HG03095 (cell line): Measurements from ENCODE around the gene GSTK1.
"Not testable (repeated sequence)": the region's sequence is repeated elsewhere in the genome, so short reads cannot be mapped to it uniquely, and the experiment has no call there.

Source experiments
- ATAC-seq: cut with Tn5 transposase; IDR thresholded peaks from one replicate; pipeline ENCODE4 v1.9.1; 2021; ENCODE audit warnings: moderate library complexity; ENCODE audit not compliant: unreplicated experiment

The GSTK1 gene

GRCh38 chr7:143263266-143264195 lies at the start of gene GSTK1:
GSTK1 (plus strand) TSS chr7:143263441; CDS start chr7:143263514, 73 bp downstream.
- ATAC-seq, result peak; percentile 99

- not testable (repeated sequence) for ATAC-seq
Measured at GRCh38 chr7:143213478-143213877, 49.8 kb upstream of the GSTK1 start.

DNA sequence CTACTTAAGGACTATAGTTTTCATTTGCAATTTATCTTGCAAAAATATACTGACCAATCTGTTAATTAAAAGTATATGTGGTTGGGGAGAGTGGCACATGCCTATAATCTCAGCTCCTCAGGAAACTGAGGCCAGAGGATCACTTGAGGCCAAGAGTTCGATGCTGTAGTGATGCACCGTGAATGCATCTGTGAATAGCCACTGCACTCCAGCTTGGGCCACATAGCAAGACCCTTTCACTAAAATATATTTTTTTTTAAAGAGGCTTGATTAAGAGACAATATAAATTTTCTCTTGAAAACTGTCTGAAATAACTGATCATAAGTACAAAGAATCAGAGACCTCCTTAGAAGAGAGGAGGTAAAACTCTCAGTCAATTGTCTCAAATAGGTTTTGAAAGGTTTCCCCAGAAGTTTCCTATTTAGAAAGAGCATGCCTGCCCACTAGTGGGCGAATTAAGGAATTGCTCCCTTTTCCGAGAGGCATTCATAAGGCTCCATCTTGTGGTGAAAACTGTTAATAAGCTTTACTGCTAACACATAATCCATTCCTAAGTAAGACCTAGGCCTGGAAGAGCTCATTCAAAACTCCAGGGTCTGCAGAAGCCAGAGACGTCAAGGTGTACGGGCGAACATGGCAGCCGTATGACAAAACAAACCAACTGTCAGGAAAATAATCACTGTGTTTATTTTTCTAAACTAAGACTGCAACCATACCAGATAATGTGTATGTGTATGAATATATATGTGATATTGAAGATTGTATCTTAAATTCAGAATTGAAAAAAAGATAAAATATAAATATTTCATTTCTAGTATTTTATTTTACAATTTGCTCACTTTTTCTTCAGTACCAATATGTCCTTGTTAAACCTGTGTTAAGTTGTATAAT lies 48.2 kb upstream of the GSTK1 start:
- ATAC-seq, result peak; percentile 95

DNA sequence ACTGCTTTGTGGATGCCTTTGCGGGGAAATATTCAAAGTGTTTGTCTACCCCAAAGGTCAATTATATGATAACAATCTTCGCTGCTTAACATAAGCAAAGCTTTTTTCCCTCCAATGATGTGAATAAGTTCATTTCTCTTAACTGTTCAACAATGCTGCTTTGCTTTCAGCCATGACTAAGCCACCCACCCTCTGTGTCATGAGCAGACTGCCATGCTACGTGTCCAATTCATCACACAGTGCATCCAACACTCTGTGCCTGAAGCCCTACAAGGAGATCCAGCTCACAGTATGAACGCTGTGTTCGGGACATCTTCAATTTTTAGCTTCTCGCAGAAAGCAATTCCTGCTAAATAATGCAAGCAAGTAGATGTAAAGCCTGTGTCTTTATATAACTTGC lies 47.1 kb upstream of the GSTK1 start:
- ATAC-seq, result no peak

DNA sequence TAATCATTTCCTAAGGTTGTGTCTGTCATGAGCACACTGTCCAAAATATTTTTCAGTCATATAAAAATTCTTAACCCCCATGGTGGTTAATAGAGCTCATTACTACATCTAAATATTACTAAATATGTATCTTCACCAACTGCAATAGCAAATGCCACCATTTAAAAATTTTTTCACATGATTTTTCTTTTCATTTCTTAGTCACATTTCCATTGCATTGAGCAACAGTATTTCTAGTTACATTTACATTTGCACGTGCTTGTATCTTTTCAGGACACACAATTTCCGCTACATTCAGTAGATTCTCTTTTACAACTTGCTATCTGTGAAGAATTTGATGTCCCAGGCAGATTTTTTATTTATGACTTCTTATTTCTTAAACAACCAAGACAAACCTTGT lies 46.6 kb upstream of the GSTK1 start:
- no peak for ATAC-seq

- no peak for ATAC-seq
Measured at GRCh38 chr7:143217806-143218205, 45.4 kb upstream of the GSTK1 start.

GRCh38 chr7:143221286-143221685 lies 42.0 kb upstream of the GSTK1 start:
- no peak for ATAC-seq

- no peak for ATAC-seq
Measured at GRCh38 chr7:143221737-143222136, 41.5 kb upstream of the GSTK1 start, which contains the start of gene TAS2R40. TAS2R40 (plus strand) TSS chr7:143222037; CDS start chr7:143222079, 42 bp downstream.

DNA sequence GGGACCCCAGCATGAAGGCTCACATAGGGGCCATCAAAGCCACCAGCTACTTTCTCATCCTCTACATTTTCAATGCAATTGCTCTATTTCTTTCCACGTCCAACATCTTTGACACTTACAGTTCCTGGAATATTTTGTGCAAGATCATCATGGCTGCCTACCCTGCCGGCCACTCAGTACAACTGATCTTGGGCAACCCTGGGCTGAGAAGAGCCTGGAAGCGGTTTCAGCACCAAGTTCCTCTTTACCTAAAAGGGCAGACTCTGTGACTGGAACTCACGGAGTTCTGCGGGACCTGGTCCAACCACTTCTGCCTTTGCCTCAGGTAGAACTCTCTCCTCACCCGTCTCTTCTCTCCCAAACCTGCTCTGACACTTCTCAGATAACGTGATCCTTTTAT lies 40.5 kb upstream of the GSTK1 start:
- ATAC-seq, result no peak

DNA sequence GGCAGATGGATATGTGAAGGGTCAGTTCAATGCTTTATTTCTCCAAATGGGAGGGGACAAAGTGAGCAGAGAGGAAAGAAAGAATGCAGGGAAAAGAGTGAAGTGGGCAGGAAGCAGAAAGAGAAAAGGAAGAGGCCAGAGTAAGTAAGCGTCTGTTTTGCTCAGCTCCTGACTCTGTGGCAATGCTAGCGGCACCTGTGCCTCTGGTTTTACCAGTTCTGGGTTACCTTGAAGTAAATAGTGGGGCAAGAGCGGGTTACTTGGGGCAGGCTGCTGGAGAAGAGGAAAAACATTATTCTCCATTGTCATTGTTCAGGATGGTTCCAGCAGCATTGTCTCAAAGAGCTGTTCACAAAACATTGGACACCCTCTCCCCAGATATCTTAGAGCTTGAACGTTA lies 39.5 kb upstream of the GSTK1 start:
- ATAC-seq, result no peak

DNA sequence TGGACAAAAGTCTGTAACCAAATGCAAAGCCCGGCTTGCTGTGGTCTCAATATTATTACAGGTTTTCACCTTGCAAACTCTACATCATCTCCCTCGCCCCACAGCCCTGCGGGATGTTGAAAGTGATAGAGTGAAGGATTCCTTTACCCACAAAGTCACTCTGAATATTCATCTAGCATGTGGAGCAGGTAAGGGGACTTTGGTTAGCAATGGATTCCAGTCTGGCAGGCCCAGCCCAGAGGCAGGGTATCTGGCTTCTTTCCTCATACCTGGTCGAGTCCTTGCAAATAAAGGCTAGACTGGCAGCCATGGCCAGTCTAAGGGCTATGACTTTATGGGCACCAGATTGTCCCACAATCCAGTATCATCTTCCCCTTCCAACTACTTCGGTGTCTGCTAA lies 38.2 kb upstream of the GSTK1 start:
- no peak for ATAC-seq

- ATAC-seq, result no peak
Measured at GRCh38 chr7:143227806-143228205, 35.4 kb upstream of the GSTK1 start.

DNA sequence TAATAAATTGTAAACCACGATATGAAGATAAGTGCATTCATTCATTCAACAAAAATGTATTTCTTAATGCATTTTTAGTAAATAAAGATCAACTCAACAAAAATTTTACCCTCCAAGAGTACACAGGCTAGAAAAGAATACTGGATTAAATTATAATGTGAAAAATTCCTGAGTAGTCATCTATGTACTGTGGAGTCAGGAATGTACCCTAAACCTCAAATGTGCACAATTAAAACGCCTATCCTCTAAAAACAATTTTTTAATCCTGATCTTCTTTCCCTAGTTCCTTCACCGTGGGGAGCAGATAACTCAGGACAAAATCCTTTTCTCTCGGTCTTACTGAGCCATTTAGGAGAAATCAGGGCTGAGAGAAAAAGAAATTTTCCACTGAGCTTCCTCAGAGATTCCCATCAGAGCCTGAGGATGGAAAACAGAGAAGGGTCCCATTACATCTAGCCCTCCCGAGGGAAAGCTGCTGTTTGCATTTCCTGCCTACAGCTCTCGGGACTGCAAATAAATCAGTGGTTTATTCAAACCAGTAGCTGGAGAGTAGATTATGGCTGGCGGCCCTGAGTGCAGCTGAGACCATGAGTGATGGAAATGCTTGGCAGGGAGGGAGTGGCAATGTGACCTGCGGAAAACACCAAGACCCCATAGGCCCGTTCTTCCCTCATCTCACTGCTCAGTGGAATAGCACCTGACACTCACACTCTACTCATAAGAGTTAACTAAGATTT lies 34.0 kb upstream of the GSTK1 start:
- ATAC-seq, result no peak

DNA sequence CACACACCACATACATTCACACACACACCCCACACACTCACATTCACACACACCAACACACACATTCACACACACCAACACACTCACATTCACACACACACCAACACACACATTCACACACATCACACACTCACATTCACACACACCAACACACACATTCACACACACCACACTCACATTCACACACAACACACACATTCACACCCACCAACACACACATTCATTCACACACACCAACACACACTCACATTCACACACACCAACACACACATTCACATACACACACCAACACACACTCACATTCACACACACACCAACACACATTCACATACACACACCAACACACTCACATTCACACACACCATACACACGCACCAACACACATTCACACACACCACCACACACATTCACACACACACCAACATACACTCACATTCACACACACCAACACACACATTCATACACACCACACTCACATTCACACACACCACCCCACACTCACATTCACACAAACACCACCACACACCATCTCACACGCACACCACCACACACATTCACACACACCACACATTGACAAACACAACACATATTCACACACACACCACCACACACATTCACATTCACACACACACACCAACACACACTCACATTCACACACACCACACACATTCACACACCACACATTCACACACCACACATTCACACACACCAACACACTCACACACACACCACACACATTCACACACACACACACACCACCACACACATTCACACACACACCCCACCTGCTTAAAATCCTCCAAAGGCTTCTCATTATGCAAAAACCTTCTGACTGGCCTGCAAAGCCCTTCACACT lies 32.4 kb upstream of the GSTK1 start:
- no peak for ATAC-seq

DNA sequence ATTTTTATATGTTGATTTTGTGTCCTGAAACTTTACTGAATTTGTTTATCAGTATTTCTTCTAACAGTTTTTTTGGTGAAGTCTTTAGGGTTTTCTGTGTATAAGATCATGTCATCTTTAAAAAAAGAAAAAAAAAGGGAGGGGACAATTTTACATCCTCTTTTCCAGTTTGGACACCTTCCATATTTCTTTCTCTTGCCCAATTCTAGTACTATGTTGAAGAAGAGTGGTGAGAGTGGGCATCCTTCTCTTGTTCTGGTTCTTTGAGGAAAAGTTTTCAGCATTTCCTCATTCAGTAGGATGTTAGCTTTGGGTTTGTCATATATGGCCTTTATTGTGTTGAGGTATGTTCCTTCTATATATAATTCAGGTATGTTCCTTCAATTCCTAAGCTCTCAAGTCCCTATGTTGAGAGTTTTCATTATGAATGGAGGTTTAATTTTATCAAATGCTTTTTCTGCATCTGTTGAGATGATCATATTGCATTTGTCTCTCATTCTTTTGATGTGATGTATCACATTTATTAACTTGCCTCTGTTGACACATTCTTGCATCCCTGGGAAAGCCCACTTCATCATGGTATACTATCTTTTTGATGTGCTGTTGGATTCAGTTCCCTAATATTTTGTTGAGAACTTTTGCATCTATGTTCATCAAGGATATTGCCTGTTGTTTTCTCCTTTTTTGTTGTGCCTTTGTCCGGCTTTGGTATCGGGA lies 29.3 kb upstream of the GSTK1 start:
- no peak for ATAC-seq

DNA sequence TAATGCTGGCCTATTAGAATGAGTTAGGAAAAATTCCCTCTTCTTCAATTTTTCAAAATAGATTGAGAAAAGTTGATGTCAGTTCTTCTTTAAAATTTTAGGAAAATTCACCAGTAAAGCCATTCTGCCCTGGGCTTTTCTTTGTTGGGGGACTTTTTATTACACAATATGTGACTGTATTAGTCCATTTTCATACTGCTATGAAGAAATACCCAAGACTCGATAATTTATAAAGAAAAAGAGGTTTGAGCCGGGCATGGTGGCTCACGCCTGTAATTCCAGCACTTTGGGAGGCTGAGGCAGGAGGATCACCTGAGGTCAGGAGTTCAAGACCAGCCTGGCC lies 28.7 kb upstream of the GSTK1 start:
- ATAC-seq, result no peak

GRCh38 chr7:143235561-143235960 lies 27.7 kb upstream of the GSTK1 start:
- no peak for ATAC-seq

GRCh38 chr7:143236408-143236990 lies 26.7 kb upstream of the GSTK1 start:
- no peak for ATAC-seq

GRCh38 chr7:143237366-143237765 lies 25.9 kb upstream of the GSTK1 start:
- ATAC-seq, result no peak
